Measurements from ENCODE around the gene AADAC. TPM values are rescaled to one million over a fixed set of nuclear protein-coding genes. Genes with fewer than 3 reads are reported as not detected.

The AADAC gene
- total RNA-seq, 4 donors from 2014 or later: 0.35 to 6.5 (median 1.0) TPM

DNA sequence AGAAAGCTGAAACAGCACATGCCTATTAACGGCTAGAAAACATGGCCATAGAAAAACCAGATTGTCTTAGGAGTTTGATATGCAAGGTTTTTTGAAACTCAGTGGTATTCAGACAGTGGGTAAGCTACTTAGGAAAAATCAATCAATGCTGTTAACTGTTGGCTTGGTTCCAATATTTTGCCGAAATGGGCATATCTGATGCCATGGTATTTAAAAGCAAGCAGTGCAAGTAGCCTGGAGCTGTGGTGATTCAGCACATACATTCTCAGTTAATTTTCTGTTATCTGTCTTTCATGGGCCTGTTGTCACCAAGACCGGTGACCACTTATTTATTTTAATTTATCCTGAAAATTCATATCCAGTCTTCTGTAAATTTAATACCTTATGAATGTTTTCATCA is 42.2 kb downstream of the AADAC start:
- Histone ChIP-seq H3K9me3 (no peaks in the 10 kb centered on the region), H3K27me3 (no peaks in the 10 kb centered on the region), H3K4me3 (no peak overlapping the region), H3K36me3 (no peaks in the 10 kb centered on the region), H3K4me1 (no peaks in the 10 kb centered on the region), H3K27ac (no peak overlapping the region)
- no peak for DNase-seq
- 68 to 95% methylated on average over 3 of the region's 3 CpGs for WGBS, 2 donors
- no peak for TF ChIP-seq POLR2A (IDR thresholded peaks at IDR 0.05)
- TF ChIP-seq, protein P1, sequence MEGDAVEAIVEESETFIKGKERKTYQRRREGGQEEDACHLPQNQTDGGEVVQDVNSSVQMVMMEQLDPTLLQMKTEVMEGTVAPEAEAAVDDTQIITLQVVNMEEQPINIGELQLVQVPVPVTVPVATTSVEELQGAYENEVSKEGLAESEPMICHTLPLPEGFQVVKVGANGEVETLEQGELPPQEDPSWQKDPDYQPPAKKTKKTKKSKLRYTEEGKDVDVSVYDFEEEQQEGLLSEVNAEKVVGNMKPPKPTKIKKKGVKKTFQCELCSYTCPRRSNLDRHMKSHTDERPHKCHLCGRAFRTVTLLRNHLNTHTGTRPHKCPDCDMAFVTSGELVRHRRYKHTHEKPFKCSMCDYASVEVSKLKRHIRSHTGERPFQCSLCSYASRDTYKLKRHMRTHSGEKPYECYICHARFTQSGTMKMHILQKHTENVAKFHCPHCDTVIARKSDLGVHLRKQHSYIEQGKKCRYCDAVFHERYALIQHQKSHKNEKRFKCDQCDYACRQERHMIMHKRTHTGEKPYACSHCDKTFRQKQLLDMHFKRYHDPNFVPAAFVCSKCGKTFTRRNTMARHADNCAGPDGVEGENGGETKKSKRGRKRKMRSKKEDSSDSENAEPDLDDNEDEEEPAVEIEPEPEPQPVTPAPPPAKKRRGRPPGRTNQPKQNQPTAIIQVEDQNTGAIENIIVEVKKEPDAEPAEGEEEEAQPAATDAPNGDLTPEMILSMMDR (IDR thresholded peaks at IDR 0.05): no peak
- intact Hi-C loops (cut with DNase I): no loop called here

- Histone ChIP-seq H3K9me3 (no peaks in the 10 kb centered on the region), H3K27me3 (no peaks in the 10 kb centered on the region), H3K27ac (no peak overlapping the region), H3K36me3 (no peaks in the 10 kb centered on the region), H3K4me3 (no peak overlapping the region), H3K4me1 (no peaks in the 10 kb centered on the region)
- TF ChIP-seq POLR2A (IDR thresholded peaks at IDR 0.05): no peak
- TF ChIP-seq, protein P1 (IDR thresholded peaks at IDR 0.05): no peak
- no peak for DNase-seq
- intact Hi-C loops (cut with DNase I): no loop called here
- WGBS, 2 donors: 91 to 98% methylated on average over 2 of the region's 2 CpGs
Measured at GRCh38 chr3:151856641-151857040, 42.7 kb downstream of the AADAC start.

- no peaks in the 10 kb centered on the region for H3K36me3 ChIP-seq
- no peaks in the 10 kb centered on the region for H3K4me1 ChIP-seq
- no peak for TF ChIP-seq POLR2A (IDR thresholded peaks at IDR 0.05)
- TF ChIP-seq, protein P1 (IDR thresholded peaks at IDR 0.05): no peak
- no peaks in the 10 kb centered on the region for H3K9me3 ChIP-seq
- H3K27me3 ChIP-seq: no peaks in the 10 kb centered on the region
- intact Hi-C loops (cut with DNase I): no loop called here
- 76 to 80% methylated on average over 2 of the region's 2 CpGs for WGBS, 2 donors
- H3K4me3 ChIP-seq: no peak overlapping the region
- H3K27ac ChIP-seq: no peak overlapping the region
- DNase-seq: no peak
Measured at GRCh38 chr3:151859233-151859673, 45.3 kb downstream of the AADAC start.

- H3K27me3 ChIP-seq: no peaks in the 10 kb centered on the region
- DNase-seq: no peak
Measured at GRCh38 chr3:151859905-151860304, 46.0 kb downstream of the AADAC start.

GRCh38 chr3:151863611-151864010 is 49.7 kb downstream of the AADAC start:
- no peaks in the 10 kb centered on the region for H3K27me3 ChIP-seq
- H3K36me3 ChIP-seq: no peaks in the 10 kb centered on the region
- no peaks in the 10 kb centered on the region for H3K4me1 ChIP-seq
- 84 to 89% methylated on average over 2 of the region's 2 CpGs for WGBS, 2 donors
- no peak overlapping the region for H3K4me3 ChIP-seq
- TF ChIP-seq, protein P1 (IDR thresholded peaks at IDR 0.05): no peak
- no peak for TF ChIP-seq POLR2A (IDR thresholded peaks at IDR 0.05)
- no peaks in the 10 kb centered on the region for H3K9me3 ChIP-seq
- DNase-seq: no peak
- H3K27ac ChIP-seq: no peak overlapping the region
- intact Hi-C loops (cut with DNase I): no loop called here

More at GRCh38 chr3:151859905-151860304, 46.0 kb downstream of the AADAC start:
- H3K27ac ChIP-seq: no peak overlapping the region
- no peaks in the 10 kb centered on the region for H3K9me3 ChIP-seq
- no peak for TF ChIP-seq POLR2A (IDR thresholded peaks at IDR 0.05)
- TF ChIP-seq, protein P1 (IDR thresholded peaks at IDR 0.05): no peak
- H3K36me3 ChIP-seq: no peaks in the 10 kb centered on the region
- intact Hi-C loops (cut with DNase I): no loop called here
- no peak overlapping the region for H3K4me3 ChIP-seq
- no peaks in the 10 kb centered on the region for H3K4me1 ChIP-seq
